Bronchial epithelial cell (primary cell): ENCODE measurements around the gene LAMP1. TPM values are rescaled to one million over a fixed set of nuclear protein-coding genes. Genes with fewer than 3 reads are reported as not detected.

Experiments used
- DNase-seq: peaks from one replicate; pipeline ENCODE4 v3.0.0-alpha.2; 2010; ENCODE audit warnings: low read depth
- FAIRE-seq: peaks from 2 replicates; lab custom pipeline; 2011; peaks lifted over from hg19 to GRCh38; lab: Jason Lieb, UNC
- H3K27me3 ChIP-seq: 2 replicates; pipeline ENCODE4 v1.5.1; 2011; ENCODE audit warnings: low read length; ENCODE audit not compliant: control insufficient read depth, insufficient read depth
- H3K36me3 ChIP-seq: 2 replicates; pipeline ENCODE4 v1.5.1; 2011; ENCODE audit warnings: low read length; ENCODE audit not compliant: control insufficient read depth, insufficient read depth
- H3K4me3 ChIP-seq: 2 replicates; pipeline ENCODE4 v1.5.1; 2011; ENCODE audit warnings: mild to moderate bottlenecking, low read depth, low read length, control low read depth
- total RNA-seq: library from RNA; depleted of rRNA; stranded (reverse); fragments of >200 nt; gene quantifications from 2 replicates; pipeline ENCODE4 v1.2.1, GENCODE V29; 2014
- TF ChIP-seq, protein P1 (sequence below): IDR thresholded peaks from 2 replicates; pipeline ENCODE4 v1.5.1; 2011; ENCODE audit warnings: mild to moderate bottlenecking, moderate library complexity, low read length, control low read depth, inconsistent platforms; ENCODE audit not compliant: insufficient read depth, severe bottlenecking

Gene LAMP1
- total RNA-seq, 1 donor from 2014 or later, result 286 TPM

DNA sequence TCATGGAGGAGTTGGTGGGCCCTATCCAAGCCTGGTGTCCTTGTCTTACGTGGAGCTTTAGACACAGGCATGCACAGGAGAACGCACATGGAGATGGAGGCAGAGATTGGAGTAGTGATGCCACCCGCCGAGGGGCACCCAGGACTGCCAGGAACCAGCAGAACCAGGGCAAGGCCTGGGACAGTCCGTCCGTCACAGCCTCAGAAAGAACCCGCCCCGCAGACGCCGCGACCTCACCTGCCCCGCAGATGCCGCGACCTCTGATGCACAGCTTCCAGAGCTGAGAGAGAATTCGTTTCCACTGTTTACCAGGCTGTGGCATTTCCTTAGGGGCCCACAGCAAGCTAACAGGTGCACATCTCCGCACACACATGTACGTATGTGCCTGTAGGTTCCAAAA is 51.6 kb downstream of the LAMP1 start:
- Histone ChIP-seq H3K4me3 (no peak overlapping the region), H3K36me3 (peaks cover 6% of the 10 kb centered on the region), H3K27me3 (no peaks in the 10 kb centered on the region)
- TF ChIP-seq, protein P1, sequence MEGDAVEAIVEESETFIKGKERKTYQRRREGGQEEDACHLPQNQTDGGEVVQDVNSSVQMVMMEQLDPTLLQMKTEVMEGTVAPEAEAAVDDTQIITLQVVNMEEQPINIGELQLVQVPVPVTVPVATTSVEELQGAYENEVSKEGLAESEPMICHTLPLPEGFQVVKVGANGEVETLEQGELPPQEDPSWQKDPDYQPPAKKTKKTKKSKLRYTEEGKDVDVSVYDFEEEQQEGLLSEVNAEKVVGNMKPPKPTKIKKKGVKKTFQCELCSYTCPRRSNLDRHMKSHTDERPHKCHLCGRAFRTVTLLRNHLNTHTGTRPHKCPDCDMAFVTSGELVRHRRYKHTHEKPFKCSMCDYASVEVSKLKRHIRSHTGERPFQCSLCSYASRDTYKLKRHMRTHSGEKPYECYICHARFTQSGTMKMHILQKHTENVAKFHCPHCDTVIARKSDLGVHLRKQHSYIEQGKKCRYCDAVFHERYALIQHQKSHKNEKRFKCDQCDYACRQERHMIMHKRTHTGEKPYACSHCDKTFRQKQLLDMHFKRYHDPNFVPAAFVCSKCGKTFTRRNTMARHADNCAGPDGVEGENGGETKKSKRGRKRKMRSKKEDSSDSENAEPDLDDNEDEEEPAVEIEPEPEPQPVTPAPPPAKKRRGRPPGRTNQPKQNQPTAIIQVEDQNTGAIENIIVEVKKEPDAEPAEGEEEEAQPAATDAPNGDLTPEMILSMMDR, result no peak
- no peak for FAIRE-seq
- DNase-seq, result no peak

DNA sequence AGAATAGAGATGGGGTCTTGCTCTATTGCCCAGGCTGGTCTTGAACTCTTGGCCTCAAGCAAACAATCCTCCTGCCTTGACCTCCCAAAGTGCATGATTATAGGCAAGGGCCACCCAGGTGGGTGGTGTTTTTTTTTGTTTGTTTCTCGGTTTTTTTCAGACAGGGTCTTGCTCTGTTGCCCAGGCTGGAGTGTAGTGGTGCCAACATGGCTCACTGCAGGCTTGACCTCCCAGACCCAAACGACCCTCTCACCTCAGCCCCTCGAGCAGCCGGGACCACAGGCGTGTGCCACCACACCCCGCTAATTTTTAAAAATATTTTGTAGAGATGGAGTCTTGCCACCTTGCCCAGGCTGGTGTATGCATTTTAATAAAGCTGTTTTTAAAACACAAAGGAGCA is 52.0 kb downstream of the LAMP1 start:
- Histone ChIP-seq H3K27me3 (no peaks in the 10 kb centered on the region), H3K4me3 (no peak overlapping the region), H3K36me3 (peaks cover 6% of the 10 kb centered on the region)
- TF ChIP-seq, protein P1, result no peak
- FAIRE-seq (no peak), DNase-seq (no peak)

DNA sequence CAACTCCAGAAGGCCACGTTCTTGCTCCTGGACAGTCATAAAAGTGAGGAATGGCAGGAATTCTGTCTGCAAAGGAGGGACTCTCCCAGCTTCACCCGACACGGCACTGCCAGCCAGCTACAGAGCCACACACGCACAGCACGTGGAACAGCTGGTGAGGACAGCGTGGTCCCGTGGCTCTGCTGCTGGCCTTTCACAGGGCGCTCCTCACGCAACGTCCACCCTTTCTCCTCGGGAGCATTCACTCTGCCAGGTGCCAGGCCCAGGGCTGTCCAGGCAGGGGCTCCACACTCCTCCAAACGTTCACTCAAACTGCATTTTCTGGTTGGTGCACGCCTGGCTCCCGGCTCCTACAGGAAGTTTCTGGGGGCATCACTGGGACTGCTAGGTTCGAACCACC is 52.5 kb downstream of the LAMP1 start:
- TF ChIP-seq, protein P1, result no peak
- FAIRE-seq (no peak), DNase-seq (no peak)
- H3K36me3 ChIP-seq, result peaks cover 6% of the 10 kb centered on the region
- H3K27me3 ChIP-seq, result no peaks in the 10 kb centered on the region
- no peak overlapping the region for H3K4me3 ChIP-seq

GRCh38 chr13:113350065-113350937 is 53.3 kb downstream of the LAMP1 start:
- DNase-seq (peak; percentile 26), FAIRE-seq (peak; percentile 73)

GRCh38 chr13:113350938-113351335 is 53.9 kb downstream of the LAMP1 start:
- no peak for DNase-seq
- TF ChIP-seq, protein P1, result no peak
- FAIRE-seq, result no peak
- Histone ChIP-seq H3K36me3 (peaks cover 10% of the 10 kb centered on the region), H3K27me3 (no peaks in the 10 kb centered on the region), H3K4me3 (no peak overlapping the region)

More at GRCh38 chr13:113350065-113350937, 53.3 kb downstream of the LAMP1 start:
- Histone ChIP-seq H3K36me3 (peaks cover 10% of the 10 kb centered on the region), H3K4me3 (no peak overlapping the region), H3K27me3 (no peaks in the 10 kb centered on the region)
- TF ChIP-seq, protein P1, result no peak
